Mesodermal cell (in vitro differentiated cells): ENCODE data around the gene DHH.

Experiments
- H3K27ac ChIP-seq: 2 replicates; pipeline ENCODE4 v1.7.0; 2013; ENCODE audit warnings: mild to moderate bottlenecking, low read depth, low read length, moderate library complexity; ENCODE audit not compliant: severe bottlenecking
- H3K36me3 ChIP-seq: 2 replicates; pipeline ENCODE4 v1.7.1; 2013; ENCODE audit warnings: mild to moderate bottlenecking, low read length, moderate library complexity; ENCODE audit not compliant: control insufficient read depth, insufficient read depth
- H3K4me1 ChIP-seq: one replicate; pipeline ENCODE4 v1.7.1; 2013; ENCODE audit warnings: mild to moderate bottlenecking, low read length; ENCODE audit not compliant: insufficient read depth, control insufficient read depth, poor library complexity, severe bottlenecking
- H3K4me3 ChIP-seq: 2 replicates; pipeline ENCODE4 v1.7.0; 2013; ENCODE audit warnings: low read length, control low read depth, mild to moderate bottlenecking; ENCODE audit not compliant: insufficient read depth, poor library complexity, severe bottlenecking; ENCODE audit errors: extremely low read depth
- H3K9me3 ChIP-seq: 2 replicates; pipeline ENCODE4 v1.7.1; 2013; ENCODE audit warnings: mild to moderate bottlenecking, low read length, moderate library complexity; ENCODE audit not compliant: control insufficient read depth
- WGBS, 2 experiments: methylation state at CpG; one replicate each; pipeline ENCODE4 v1.1.5; 2013; ENCODE audit warnings: missing lambda C conversion rate in 2 of 2; ENCODE audit not compliant: insufficient coverage in 2 of 2; 5-methylcytosine and 5-hydroxymethylcytosine counted together

The DHH gene

DNA sequence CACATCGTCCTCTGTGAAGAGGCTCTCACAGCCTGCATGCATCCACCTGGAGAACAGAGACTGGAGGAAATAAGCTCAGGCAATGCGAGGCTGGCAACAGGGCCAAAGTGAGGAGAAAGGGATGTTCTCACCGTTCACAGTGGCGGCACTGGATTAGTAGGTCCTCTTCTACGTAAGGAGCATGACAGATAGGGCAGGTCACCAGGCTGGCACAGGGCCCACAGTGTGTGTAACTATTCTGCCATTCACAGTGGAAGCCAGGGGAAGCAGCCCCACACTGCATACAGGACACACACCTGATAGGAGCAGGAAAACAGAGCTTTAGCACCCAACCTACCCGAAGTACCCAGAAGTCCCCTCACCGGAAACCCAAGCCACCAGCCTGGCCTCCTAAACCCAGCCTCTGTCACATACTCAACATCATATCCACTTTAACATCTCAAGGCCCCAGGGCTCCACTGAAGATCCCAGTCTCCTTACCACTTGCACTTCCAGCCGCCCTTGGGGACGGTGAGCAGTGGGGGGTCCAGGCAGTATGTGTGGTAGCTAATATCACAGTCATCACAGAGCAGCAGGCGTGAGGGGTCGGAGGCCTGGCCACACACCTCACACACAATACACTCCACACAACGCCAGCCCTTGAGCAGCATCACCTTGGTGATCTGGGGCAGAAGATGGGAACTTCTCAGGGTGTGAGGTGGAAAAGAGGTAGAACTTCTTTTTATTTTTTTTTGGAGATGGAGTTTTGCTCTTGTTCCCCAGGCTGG, 48.3 kb downstream of the DHH start:
- H3K36me3 ChIP-seq: peaks cover 99% of the 10 kb centered on the region
- 98 to 100% methylated on average over 7 of the region's 12 CpGs for WGBS, 2 experiments
- no peak overlapping the region for H3K4me3 ChIP-seq
- no peaks in the 10 kb centered on the region for H3K9me3 ChIP-seq
- no peak overlapping the region for H3K27ac ChIP-seq
- H3K4me1 ChIP-seq: peaks cover 20% of the 10 kb centered on the region

DNA sequence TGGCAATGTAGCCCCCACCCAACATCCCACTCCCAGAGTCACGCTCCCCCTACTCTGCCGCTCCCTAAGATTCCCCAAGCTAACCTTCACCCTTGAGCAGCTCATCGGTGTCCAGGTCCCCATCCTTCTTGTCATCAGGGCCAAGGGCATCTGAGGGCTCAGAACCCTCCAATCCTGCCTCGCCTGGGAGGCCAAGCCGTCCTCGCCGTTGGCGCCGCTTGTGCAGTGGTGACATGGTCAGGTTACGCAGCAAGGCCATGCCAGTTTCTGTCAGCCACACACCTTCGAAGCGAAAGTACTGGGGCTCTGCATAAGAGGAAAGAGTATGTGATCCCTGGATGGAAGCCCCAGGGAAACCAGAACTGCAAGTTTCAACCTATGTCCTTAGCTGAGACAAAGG, 49.9 kb downstream of the DHH start:
- Histone ChIP-seq H3K4me3 (no peak overlapping the region), H3K36me3 (peaks cover 99% of the 10 kb centered on the region), H3K27ac (no peak overlapping the region), H3K4me1 (peaks cover 5% of the 10 kb centered on the region), H3K9me3 (no peaks in the 10 kb centered on the region)
- WGBS, 2 experiments: 98 to 99% methylated on average over 12 of the region's 12 CpGs

DNA sequence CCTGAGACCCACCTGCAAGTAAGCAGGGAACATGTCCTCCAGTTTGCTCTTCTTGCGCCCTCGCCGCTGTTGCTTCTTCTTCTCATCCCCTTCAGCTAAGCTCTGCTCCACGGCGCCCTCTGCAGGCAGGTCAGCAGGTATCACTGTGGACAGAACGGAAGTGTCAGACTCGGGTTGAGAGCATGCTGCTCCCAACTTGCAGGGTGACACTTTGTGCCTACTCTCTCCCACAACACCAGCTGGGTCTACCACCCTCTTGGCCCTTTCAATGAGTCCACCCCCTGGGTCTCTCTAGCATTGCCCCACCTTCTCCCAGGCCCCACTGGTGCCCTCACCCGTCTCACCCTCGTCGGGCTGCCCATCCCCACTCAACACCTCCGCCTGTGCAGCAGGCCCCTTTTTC, 50.7 kb downstream of the DHH start:
- no peaks in the 10 kb centered on the region for H3K4me1 ChIP-seq
- H3K9me3 ChIP-seq: no peaks in the 10 kb centered on the region
- peaks cover 99% of the 10 kb centered on the region for H3K36me3 ChIP-seq
- no peak overlapping the region for H3K27ac ChIP-seq
- 46 to 72% methylated on average over 7 to 11 of the region's 11 CpGs for WGBS, 2 experiments
- H3K4me3 ChIP-seq: no peak overlapping the region

DNA sequence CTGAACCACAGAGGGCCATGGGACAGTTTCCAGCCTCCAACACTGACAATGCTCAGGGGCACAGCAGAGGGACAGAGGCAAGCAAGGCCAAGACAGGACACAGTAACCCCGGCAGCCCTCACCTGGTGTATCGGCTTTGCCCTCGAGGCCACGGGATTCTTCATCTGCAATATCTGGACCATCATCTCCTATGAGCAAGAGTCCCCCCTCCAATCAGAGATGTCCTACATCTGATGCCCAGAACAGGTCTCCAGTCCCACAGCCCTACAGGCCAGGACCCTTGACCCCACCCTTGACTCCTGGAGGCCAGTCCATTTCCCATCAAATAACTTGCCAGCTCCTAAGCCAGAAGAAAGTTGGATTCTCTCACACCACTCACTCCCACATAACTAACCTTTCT, 51.4 kb downstream of the DHH start:
- 100% methylated on average over 2 of the region's 4 CpGs for WGBS, 2 experiments
- Histone ChIP-seq H3K9me3 (no peaks in the 10 kb centered on the region), H3K4me1 (no peaks in the 10 kb centered on the region), H3K27ac (no peak overlapping the region), H3K4me3 (no peak overlapping the region), H3K36me3 (peaks cover 99% of the 10 kb centered on the region)

DNA sequence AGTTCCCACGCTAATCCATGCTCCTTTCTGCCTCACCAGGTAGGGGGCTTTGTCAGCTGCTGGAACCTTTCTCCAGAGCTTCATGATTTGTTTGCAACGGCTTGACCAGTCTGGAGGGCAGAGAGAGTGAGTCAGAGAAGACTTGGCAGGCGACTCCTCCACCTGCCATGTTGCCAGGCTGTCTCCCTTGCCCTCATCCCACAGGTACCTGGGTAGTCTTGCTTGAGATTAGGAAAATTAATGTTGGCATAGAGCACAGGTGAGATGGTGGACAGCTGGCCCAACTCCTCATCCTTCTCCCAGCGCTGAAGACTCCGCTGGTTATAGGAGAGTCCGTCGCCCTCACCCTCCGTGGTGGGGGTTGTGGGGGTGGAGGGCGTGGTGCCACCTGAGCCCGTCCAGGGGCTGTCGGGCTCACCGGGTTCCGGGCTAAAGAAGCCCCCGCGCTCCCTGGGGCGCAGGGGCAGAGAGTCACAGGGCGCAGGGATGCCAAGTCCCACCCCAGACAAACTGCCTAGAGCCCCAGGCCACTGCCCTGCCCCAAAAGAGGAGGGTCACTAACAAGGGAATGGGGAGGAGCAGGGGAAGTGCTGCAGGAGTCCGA, 52.6 kb downstream of the DHH start:
- no peaks in the 10 kb centered on the region for H3K9me3 ChIP-seq
- H3K4me3 ChIP-seq: no peak overlapping the region
- 91 to 95% methylated on average over 3 to 10 of the region's 18 CpGs for WGBS, 2 experiments
- peaks cover 99% of the 10 kb centered on the region for H3K36me3 ChIP-seq
- H3K4me1 ChIP-seq: no peaks in the 10 kb centered on the region
- no peak overlapping the region for H3K27ac ChIP-seq

DNA sequence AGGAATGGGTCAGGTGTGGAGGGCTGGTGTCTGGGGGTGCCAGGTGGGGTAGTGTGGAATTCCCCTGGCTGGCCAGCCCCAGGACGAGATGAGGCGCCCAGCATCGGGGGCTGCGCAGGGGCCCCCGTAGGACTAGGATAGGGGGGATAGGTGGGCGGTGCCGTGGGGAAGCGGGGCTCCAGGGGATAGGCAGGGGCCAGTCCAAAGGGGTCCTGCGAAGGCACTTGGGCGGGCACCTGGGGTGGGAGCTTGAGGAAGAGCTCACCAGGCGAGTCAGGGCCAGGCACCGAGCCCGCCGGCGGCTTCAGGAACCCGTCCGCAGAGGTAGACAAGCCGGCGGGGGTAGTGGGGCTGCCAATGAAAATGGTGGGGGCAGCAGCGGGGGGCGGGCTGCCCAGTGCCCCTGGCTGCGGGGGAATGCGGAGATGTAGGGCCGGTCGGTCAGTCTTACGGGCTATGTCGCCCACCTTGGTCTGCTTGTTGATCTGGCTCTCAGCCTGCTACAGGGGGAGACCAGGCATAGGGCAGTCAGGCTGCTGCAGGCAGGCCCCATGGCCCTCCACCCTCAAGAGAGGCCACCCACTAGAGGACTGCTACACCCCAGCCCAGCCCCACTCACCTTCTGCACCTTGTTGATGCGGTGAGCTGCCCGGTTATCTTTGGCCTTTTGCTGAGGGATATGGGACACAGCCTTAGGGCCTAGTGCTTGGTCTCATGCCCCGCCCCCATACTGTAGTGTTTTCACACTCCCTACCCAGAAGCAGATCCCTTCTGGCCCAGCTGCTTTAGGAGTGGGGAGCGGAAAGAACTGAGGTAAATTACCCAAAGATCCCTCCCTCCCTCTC, 53.3 kb downstream of the DHH start:
- Histone ChIP-seq H3K4me1 (no peaks in the 10 kb centered on the region), H3K9me3 (no peaks in the 10 kb centered on the region), H3K36me3 (peaks cover 99% of the 10 kb centered on the region), H3K4me3 (no peak overlapping the region), H3K27ac (no peak overlapping the region)
- 95 to 96% methylated on average over 21 to 22 of the region's 31 CpGs for WGBS, 2 experiments

DNA sequence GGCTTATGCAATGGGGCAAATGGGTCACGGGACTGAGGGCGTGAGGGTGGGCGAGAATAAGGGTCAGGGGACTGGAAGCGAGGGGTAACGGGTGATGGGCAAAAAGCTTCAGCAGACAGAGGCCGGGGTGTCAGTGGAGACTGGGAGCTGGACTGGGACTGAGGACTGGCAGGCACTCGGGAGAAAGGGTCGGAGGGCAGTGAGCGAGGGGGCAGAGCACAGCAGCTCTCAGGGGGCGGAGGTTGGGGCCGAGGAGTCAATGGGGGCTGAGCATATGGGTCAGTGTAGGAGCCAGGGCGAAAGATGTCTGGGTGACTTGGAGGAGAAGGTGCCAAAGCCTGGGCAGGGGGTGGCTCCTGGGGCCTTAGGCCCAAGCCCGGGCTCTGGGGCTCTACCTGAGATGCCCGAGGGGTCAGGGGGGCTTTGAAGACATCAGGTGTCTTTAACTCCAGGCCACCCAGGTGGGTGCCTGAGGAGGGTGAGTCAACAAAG, 54.2 kb downstream of the DHH start:
- Histone ChIP-seq H3K9me3 (no peaks in the 10 kb centered on the region), H3K4me1 (no peaks in the 10 kb centered on the region), H3K27ac (no peak overlapping the region), H3K36me3 (peaks cover 99% of the 10 kb centered on the region), H3K4me3 (no peak overlapping the region)
- WGBS, 2 experiments: 97 to 98% methylated on average over 12 to 14 of the region's 14 CpGs

DNA sequence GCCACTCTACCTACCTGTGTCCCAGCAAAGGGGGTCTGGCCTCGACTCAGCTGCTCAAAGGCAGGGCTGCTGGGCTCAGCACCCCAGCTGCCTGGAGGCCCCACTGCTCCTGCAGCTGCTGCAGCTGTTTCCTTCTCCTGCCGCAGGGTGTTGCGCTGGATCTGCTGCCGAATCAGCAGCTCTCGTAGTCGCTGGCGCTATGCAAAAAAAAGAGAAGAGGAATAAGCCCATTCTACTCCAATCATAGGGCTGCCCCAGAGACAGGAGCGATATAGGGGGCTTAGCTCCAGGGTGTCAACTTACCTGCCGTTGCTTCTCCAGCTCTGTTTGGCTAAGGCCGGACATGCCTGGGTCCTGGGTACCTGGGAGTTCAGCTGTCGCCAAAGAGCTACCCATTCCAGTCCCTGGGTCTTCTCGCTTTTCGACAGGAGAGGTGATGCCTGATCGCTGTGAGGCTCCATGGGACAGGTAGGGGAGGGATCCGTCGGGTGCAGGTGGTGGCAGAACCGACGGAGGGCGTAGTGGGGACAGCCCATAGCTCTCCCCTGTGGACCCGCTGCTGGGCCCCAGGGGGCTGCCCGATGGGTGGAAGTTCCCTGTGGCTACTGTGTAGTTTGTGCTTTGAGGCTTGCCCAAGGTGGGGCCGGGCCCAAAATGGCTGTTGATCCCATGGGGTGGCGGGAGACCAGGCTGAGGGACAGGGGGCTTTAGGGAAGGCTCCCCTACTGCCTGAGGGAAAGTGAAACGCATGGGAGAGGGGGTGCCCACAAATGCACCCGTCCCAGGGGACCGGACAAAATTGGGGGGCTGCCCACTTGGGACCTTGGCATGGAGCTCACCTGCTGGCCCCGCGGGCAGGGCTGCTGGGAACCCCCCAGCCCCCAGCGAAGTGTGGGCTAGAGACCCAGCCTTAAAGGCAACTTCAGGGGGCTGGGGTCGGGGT, 54.9 kb downstream of the DHH start:
- H3K4me1 ChIP-seq: no peaks in the 10 kb centered on the region
- H3K36me3 ChIP-seq: peaks cover 100% of the 10 kb centered on the region
- 97 to 98% methylated on average over 20 to 21 of the region's 30 CpGs for WGBS, 2 experiments
- H3K27ac ChIP-seq: no peak overlapping the region
- no peak overlapping the region for H3K4me3 ChIP-seq
- H3K9me3 ChIP-seq: no peaks in the 10 kb centered on the region

DNA sequence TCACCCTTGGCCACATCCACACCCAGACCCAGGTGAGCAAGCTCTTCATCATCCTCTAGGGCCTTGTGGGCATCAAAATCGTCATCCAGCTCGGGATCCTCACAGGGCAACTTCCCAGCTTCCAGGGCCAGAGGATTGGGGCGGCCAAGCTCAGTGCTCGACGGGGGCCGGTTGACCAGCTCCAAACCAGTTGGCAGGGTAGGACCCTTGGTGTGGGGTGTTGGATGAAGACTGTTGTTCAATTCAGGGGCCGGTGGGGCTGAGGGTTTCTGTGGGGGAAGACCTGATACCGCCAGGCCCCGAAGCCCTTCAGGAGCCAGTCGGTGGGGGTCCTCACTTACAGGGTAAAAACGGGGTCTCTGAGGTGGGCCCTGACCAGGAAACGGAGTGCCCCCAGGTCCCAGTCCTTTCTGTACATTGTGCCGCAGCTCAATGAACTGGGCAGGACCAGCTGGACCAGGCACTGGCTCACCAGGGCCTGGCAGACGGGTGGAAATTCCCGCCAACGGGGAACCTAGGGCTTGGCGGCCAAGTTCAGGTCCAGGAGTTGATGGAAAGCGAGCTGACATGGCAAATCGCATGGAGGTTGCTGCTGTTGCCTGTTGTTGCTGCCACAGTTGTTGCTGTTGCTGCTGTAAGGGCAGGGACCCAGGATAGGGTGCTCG, 56.2 kb downstream of the DHH start:
- H3K36me3 ChIP-seq: peaks cover 100% of the 10 kb centered on the region
- no peak overlapping the region for H3K4me3 ChIP-seq
- H3K4me1 ChIP-seq: no peaks in the 10 kb centered on the region
- WGBS, 2 experiments: 94 to 98% methylated on average over 20 of the region's 20 CpGs
- no peaks in the 10 kb centered on the region for H3K9me3 ChIP-seq
- H3K27ac ChIP-seq: no peak overlapping the region

DNA sequence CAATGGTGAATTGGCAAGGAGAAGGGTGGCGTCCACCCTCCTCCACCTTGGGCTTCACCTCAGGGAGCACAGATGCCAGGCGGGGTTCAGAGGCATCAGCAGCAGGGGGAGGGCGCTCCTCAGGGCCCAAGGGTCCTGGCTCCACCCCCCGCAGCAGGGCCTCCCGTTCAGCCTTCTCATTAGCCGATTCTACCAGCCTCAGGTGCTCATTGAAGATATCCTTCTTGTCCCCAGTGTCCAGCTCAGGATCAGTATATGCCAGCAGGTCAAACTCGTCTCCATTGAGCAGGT, 56.7 kb downstream of the DHH start:
- Histone ChIP-seq H3K4me1 (no peaks in the 10 kb centered on the region), H3K4me3 (no peak overlapping the region), H3K27ac (no peak overlapping the region), H3K9me3 (no peaks in the 10 kb centered on the region), H3K36me3 (peaks cover 100% of the 10 kb centered on the region)
- WGBS, 2 experiments: 92 to 100% methylated on average over 5 to 7 of the region's 7 CpGs
